Renal cortical epithelial cell (primary cell): Measurements from ENCODE around the gene ZHX3. TPM values are rescaled to one million over a fixed set of nuclear protein-coding genes. Genes with fewer than 3 reads are reported as not detected.

ENCODE experiments used
- DNase-seq: peaks from one replicate; pipeline ENCODE4 v3.0.0-alpha.2; 2011; ENCODE audit warnings: low read depth
- total RNA-seq: library from RNA; depleted of rRNA; stranded (reverse); fragments of >200 nt; gene quantifications from 2 replicates; pipeline ENCODE4 v1.2.3, GENCODE V29; 2014

The ZHX3 gene
- total RNA-seq, 1 donor from 2014 or later = 59.4 TPM

DNA sequence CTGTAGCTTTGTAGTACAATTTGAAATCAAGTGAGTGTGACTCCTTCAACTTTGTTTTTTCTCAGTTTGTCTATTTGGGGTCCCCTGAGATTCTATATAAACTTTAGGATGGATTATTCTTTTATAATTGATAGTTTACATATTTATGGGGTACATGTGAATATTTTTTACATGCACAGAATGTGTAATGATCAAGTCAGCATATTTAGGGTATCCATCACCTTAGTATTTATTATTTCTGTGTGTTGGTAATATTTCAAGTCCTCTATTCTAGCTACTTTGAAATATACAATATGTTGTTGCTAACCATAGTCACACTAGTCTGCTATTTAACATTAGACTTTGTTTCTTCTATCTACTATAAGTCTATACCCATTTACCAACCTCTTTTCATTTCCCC lies 129.9 kb downstream of the ZHX3 start:
- no peak for DNase-seq

- no peak for DNase-seq
Observed at GRCh38 chr20:41185013-41185757, 132.3 kb downstream of the ZHX3 start.

GRCh38 chr20:41183831-41184230 lies 133.7 kb downstream of the ZHX3 start:
- no peak for DNase-seq

DNA sequence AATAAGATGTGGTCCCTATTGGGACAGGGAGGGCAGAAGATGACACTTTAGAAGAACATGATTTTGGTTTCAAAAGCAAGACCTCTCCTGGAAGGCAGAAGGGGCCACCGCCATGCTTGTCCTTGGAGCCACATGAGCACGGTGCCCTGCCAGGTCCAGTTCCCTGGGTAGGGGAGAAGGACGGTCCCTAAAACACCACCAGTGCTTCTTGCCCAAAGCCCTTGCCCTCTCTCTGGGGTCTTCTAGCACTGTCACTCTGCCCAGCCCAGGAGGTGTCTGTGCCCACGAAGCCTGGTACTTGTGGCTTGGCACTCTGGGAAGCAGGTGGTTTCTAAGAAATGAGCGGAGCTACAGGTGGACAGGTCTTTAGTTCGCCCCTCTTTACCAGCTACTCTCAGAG lies 134.1 kb downstream of the ZHX3 start:
- DNase-seq = no peak

DNA sequence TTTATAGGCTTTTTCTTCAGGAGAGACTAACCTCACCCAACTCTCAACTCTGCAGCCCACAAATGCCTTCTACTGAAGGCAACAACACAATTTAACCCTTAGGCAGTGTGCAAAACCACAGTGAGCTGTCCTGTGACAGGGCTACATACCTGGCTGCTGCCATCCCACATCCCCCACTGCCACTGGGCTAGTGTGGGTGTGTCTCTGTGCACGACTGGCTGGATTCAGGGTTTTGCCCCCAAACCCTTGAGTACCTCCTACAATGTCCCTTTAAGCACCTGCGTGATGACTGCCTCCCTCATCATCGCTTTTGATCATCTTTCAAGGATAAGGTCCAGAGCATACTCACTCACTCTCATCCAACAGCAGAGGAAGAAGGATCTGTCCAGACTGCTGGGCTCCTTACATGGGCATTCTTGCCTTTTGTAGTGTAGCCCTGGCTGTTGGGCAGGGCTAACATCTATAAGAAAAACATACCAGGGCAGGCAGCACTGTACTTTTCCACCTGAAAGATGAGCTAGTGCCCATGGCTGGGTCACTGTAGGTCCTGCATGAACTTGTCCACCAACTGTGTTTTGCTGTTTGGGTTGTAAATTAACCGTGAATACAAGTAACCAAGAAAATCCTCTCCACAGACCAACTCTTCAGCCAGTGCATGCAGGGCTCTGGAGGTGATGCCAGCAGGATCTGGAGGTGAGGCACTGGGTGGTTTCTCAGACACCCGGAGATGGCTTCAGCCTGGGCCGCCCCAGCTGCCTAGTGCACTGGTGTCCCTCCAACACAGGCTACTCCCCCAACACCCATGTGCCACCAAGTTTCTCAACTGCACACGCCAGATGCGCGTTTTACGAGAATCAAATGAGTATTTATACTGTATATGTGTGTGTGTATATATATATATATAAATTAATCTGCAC lies 135.0 kb downstream of the ZHX3 start:
- peak; percentile 28 for DNase-seq

- no peak for DNase-seq
Observed at GRCh38 chr20:41181567-41181966, 136.0 kb downstream of the ZHX3 start.

DNA sequence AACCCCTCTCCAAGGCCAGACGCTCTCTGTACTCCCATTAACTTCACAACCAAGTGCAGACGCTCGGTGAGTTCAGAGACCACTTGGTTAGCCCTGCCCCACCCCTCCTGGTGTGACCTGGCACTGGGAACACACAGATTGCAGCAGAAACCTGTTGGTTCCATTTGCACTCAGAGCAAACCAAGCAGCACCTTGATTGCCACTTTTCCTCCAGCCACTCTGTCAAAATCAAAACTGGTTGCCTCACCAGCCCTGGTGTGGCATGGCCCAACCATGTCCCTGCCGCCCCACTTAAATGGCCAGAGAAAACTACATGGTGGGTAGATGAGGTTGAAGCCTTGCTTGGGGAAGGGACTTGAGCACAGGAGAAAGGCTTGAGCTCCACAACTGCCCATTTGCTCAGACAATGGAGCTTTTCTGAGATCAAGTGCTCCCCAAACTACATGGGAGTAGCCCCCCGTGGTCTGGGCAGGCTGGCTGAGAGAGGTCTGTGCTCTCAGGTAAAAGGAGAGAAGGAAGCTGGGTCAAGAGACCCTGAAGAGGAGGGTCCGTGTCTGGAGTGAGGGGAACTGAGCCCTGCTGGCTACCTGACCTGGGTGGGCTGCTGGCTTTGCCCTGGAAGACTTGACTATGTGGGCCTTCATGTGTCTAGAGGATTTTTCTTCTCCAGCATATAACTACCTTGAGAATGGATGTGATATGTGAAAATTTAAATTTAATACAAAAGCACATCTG lies 136.8 kb downstream of the ZHX3 start:
- no peak for DNase-seq

DNA sequence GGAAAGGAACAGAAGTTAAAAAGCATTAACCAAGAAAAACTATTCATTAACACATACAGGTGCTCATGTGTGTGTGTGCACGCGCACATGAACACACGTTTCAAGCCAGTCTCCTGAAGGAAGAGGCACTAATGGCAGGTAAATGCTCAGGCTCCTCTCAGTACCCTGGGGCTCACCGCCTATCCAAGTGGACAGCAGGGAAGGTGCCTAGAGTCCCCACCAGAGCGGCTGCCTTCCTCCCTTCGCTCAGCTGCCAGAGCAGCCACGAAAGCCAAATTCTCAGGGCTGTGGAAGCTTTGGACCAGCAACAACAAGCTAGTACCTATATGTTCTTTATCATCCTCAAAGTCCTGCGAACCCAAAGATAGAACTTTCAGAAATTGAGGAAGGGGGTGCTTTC lies 137.6 kb downstream of the ZHX3 start:
- DNase-seq = no peak

DNA sequence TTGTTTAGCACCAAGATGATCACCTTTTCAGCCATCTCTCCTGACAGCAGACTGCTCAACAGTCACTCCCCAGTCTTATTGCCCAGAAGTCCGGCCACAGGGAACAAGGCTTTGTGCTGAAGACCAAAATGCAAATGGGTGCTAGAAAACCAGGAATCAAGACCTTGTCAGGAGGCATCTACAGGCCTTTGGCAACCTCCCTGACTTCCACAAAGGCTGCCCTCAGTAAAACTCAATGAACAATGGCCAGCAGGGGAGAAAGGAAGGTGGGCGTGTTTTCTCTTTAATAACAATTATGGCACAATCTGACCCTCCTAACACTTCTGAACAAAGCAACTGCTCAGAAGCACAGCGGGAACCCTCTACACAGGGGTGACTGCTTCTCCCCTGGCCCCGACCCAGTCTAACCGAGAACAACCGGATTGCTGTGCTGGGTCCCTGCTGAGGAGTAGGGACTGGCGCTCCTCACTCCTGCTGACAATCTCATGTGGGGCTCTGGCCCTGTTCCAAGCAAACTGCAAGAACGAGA lies 138.6 kb downstream of the ZHX3 start:
- peak; percentile 26 for DNase-seq

GRCh38 chr20:41178495-41178894 lies 139.0 kb downstream of the ZHX3 start:
- DNase-seq = no peak

GRCh38 chr20:41177636-41178035 lies 139.9 kb downstream of the ZHX3 start:
- peak; percentile 95 for DNase-seq

DNA sequence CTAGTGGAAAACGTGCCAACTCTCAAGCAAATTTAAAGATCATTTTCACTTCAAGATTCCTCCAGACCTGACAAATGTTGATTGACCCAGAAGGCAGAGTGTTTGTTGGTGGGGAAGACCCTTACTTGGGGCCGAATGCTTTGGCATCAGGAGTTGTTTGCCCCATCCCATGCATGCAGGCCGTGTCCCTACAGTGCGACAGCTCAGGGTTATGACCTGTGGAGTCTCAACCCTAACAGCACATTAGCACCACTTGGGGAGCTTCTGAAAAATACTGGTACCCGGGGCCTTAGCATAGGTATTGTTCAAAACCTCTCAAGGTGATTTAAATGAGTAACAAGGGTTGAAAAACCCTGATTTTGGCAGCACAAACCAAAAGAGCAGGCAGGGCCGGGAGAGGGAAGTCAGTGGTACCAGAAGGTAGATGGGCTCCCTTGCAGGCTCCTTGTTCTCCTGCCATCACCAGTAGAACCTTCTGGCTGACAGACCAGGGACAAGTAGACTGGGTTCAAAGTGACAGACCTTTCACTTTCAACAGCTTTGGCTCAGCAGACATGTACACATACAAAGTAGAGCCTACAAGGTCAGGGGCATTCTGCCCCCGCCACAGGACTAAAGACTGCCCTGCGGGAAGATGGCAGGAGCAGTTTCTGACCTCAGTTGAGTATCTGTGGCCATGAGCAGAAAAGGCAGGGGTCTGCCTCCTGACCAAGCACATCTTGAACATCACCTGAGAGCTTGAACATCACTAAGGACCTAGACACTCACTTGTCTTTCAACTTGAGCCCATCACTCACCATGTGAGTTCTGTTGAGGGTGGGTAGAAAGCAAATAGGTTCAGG lies 140.6 kb downstream of the ZHX3 start:
- DNase-seq = no peak

DNA sequence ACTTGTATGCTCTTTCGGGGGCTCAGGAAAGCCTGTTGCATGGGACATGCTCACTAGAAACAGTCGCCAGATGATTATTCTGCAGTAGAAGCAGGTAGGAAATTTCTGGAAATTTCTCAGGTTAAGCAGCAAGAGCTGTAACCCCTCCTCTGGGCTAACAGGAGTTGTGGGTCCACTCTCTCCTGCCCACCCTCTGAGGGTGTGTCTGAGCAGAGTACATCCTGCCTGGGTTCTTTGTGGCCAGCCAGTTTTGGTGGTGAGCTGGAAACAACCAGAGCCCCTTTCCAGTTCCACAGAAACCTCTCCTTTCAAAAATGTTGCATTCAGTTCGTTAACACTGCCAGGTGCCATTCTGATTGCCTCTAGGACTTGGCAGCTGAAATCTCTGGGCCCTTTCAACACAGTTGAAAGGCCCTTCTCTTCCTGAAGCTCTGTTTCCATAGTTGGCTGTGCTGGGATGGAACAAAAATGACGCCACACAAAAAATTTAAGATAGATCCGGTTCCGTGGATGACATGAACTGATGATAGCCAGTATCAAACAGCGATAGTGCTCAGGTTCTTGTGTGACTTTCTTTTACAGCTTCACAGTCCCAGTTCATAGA lies 141.7 kb downstream of the ZHX3 start:
- no peak for DNase-seq

DNA sequence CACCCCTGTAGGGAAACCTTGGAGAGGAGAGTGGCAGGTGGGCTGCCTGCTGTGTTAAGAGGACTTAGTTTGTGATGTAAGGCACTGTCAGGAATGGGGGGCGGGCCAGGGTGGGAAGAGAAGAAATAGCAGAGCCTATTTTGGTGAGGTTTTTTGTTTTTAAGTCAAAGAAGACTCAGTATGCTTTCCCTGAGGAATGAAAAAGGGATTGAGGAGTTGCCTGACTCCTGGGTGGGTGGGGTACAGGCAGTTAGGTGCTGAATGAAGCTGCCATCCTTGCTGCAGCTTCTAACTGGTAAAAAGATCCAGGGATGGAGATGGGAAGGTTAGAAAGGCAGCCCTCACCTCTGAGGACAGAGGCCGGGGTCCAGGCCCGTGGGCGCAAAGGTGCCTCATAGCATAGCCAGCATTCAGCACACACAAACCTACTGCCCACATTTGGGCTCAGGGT lies 142.3 kb downstream of the ZHX3 start:
- DNase-seq = no peak

DNA sequence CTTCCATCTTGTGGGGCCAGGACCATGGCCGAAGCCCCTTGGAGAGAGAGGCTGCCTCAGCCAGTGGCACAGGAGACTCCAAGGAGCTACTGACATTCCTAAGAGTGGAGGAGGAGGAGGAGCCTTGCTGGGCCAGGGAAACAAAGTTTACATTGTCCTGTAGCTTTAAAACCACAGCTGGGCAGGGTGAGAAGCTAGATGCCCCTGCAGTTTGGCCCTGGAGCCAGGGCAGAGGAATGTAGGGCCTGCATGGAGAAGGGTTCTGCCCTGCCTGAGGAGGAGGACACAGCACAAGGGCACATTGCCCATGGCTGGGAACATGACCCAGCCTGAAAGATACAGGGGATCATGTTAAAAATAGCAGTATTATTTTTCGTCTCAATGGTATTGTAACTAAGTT lies 142.7 kb downstream of the ZHX3 start:
- DNase-seq = peak; percentile 36

GRCh38 chr20:41174373-41174772 lies 143.2 kb downstream of the ZHX3 start:
- DNase-seq = no peak

DNA sequence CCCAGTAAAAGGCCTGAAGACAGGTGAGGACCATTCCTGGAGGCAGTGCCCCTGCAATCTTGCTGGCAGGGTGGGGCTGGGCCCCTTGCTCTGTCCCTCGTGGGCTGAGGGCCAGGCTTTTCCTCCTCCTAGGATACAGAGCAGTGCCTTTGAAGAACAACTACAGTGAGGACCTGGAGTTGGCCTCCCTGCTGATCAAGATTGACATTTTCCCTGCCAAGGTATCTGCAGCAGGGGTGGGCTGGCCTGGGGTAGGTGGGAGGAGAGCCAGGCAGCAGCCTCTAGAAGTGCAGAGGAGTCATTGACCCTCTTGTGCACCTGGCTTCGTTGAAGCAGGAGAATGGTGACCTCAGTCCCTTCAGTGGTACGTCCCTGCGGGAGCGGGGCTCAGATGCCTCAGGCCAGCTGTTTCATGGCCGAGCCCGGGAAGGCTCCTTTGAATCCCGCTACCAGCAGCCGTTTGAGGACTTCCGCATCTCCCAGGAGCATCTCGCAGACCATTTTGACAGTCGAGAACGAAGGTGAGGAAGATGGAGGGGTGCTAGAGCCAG lies 143.7 kb downstream of the ZHX3 start:
- DNase-seq = no peak

DNA sequence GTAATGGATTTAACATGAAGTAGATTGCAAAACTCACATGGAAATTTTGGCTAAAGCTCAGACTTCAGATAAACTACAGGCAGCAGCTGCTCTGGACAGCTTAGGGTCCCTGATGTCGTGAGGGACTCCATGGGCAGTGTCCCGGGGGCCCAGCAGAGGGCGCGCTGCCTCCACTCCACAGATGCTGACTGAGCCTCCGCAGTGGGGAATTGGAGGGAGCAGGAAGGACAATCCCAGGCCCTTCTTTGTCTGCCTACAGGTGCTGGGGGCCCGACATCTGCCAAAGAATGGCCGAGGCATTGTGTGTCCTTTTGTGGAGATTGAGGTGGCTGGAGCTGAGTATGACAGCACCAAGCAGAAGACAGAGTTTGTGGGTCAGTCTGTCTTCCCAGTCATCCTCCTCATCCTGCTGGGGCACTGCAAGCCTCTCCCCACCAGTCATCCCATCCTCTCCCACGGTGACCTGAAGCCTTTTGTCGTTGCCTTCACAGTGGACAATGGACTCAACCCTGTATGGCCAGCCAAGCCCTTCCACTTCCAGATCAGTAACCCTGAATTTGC lies 144.3 kb downstream of the ZHX3 start:
- DNase-seq = peak; percentile 31

GRCh38 chr20:41172296-41173140 lies 145.0 kb downstream of the ZHX3 start:
- DNase-seq = no peak
